Caco-2 (cell line): Measurements from ENCODE around the gene MRTO4. TPM values are rescaled to one million over a fixed set of nuclear protein-coding genes. Genes with fewer than 3 reads are reported as not detected.
A peak's percentile ranks its signal among the peaks of the same experiment; 100 is the strongest.

Experiments
- BruUV-seq: library from RNA; stranded (reverse); fragments of 400-500 nt; replicated peaks from 2 replicates; lab custom pipeline; 2021; lab: Mats Ljungman, UMichigan
- CTCF ChIA-PET: fragments of 300-600 bp; sonication (Branson Sonifier 250); formaldehyde crosslinking; loops from one replicate; lab custom pipeline; 2022; ENCODE audit warnings: antibody characterized with exemption; lab: Charles Lee
- POLR2A ChIA-PET: fragments of 300-600 bp; sonication (Branson Sonifier 250); formaldehyde crosslinking; loops from one replicate; lab custom pipeline; 2022; ENCODE audit warnings: antibody characterized with exemption; lab: Charles Lee
- DNase-seq, 2 experiments: peaks; one replicate each; pipeline versions ENCODE4 v3.0.0 to v3.0.0-alpha.2; 2020 to 2022
- H3K27me3 ChIP-seq: replicated peaks from 2 replicates; pipeline ENCODE4 v1.6.0; 2011; ENCODE audit warnings: low read length; ENCODE audit not compliant: control insufficient read depth, insufficient read depth
- H3K36me3 ChIP-seq: 2 replicates; pipeline ENCODE4 v1.5.1; 2011; ENCODE audit warnings: low read length; ENCODE audit not compliant: control insufficient read depth, insufficient read depth
- H3K4me1 ChIP-seq: fragments of 250-450 bp; sonication (Bioruptor Pico); 2 replicates; pipeline ENCODE4 v1.5.1; 2020; ENCODE audit warnings: mild to moderate bottlenecking
- H3K4me3 ChIP-seq: 2 replicates; pipeline ENCODE4 v1.5.1; 2011; ENCODE audit warnings: low read depth, mild to moderate bottlenecking, control low read depth, low read length
- H3K9me3 ChIP-seq: fragments of 250-450 bp; sonication (Bioruptor Pico); 2 replicates; pipeline ENCODE4 v1.5.1; 2020; ENCODE audit warnings: mild to moderate bottlenecking, moderate library complexity
- H3K27ac Mint-ChIP-seq: one replicate; pipeline ENCODE4 v1.8.0; 2022; ENCODE audit warnings: mixed read lengths; ENCODE audit not compliant: unreplicated experiment
- H3K27me3 Mint-ChIP-seq: one replicate; pipeline ENCODE4 v1.8.0; 2022; ENCODE audit warnings: mixed read lengths; ENCODE audit not compliant: insufficient read depth, unreplicated experiment
- H3K36me3 Mint-ChIP-seq: one replicate; pipeline ENCODE4 v1.8.0; 2022; ENCODE audit warnings: mild to moderate bottlenecking, mixed read lengths; ENCODE audit not compliant: insufficient read depth, unreplicated experiment
- H3K4me1 Mint-ChIP-seq: one replicate; pipeline ENCODE4 v1.8.0; 2022; ENCODE audit warnings: low read depth, mixed read lengths; ENCODE audit not compliant: unreplicated experiment
- H3K4me3 Mint-ChIP-seq: one replicate; pipeline ENCODE4 v1.8.0; 2022; ENCODE audit warnings: mild to moderate bottlenecking, moderate library complexity, mixed read lengths; ENCODE audit not compliant: unreplicated experiment
- H3K9me3 Mint-ChIP-seq: one replicate; pipeline ENCODE4 v1.8.0; 2022; ENCODE audit warnings: mixed read lengths; ENCODE audit not compliant: unreplicated experiment
- CTCF ChIP-seq, 2 experiments: fragments of 200-600 bp in 1 of 2; IDR thresholded peaks; 1 replicate in 1 of 2; 2 replicates in 1 of 2; pipeline versions ENCODE4 v1.5.1 to v1.8.0; 2011 to 2022; ENCODE audit warnings: antibody characterized with exemption in 1 of 2, control low read depth in 1 of 2, inconsistent platforms in 1 of 2, low read depth in 1 of 2, low read length in 1 of 2, mild to moderate bottlenecking in 1 of 2, moderate library complexity in 1 of 2; ENCODE audit not compliant: insufficient read depth in 1 of 2, severe bottlenecking in 1 of 2, unreplicated experiment in 1 of 2
- intact Hi-C: fragments of 100-400 bp; cut with micrococcal nuclease; formaldehyde crosslinking; loops from one replicate; pipeline ENCODE4 v1.10.0; 2022; ENCODE audit not compliant: unreplicated experiment
- total RNA-seq: library from RNA; stranded (reverse); gene quantifications from 2 replicates; pipeline ENCODE4 v1.2.3, GENCODE V29; 2022

Gene MRTO4
- total RNA-seq, 1 experiment from 2014 or later: 52.6 TPM

GRCh38 chr1:19209990-19210771 is 41.4 kb upstream of the MRTO4 start, which contains the start of gene UBR4:
UBR4 (minus strand) TSS chr1:19210266; CDS start chr1:19210248, 18 bp downstream.
- H3K4me3 ChIP-seq: peak within 1 kb of the TSS; percentile 95
- peak; percentile 95 for DNase-seq
- Mint-ChIP-seq H3K4me1 (peaks cover 20% of the 10 kb centered on the region), H3K4me3 (peak within 1 kb of the TSS; percentile 92), H3K36me3 (peaks cover 73% of the 10 kb centered on the region), H3K27me3 (no peaks in the 10 kb centered on the region), H3K27ac (peak within 1 kb of the TSS; percentile 90), H3K9me3 (no peaks in the 10 kb centered on the region)
- BruUV-seq: no TSS peak
- no peaks in the 10 kb centered on the region for H3K36me3 ChIP-seq
- H3K27me3 ChIP-seq: no peaks in the 10 kb centered on the region
- ChIA-PET POLR2A (interaction anchor here (1.2 kb wide), 1 partner anchor 14 kb away, joined by 7 read pairs; no protein-coding TSS in a partner anchor), CTCF (interaction anchor here (1.7 kb wide), 1 partner anchor 30 kb away, joined by 4 read pairs; no protein-coding TSS in a partner anchor)
- intact Hi-C loops: loop anchor here (5.0 kb wide), 1 partner anchor 33 kb away; no protein-coding TSS in a partner anchor
- no peak for TF ChIP-seq CTCF (IDR thresholded peaks at IDR 0.05; ENCODE audit: insufficient read depth in 1 of 2, low read depth in 1 of 2, low read length in 1 of 2, severe bottlenecking in 1 of 2, unreplicated experiment in 1 of 2)
- no peaks in the 10 kb centered on the region for H3K9me3 ChIP-seq
- peaks cover 28% of the 10 kb centered on the region for H3K4me1 ChIP-seq

GRCh38 chr1:19210772-19211549 is 40.6 kb upstream of the MRTO4 start:
- Histone ChIP-seq H3K36me3 (no peaks in the 10 kb centered on the region), H3K4me1 (peaks cover 23% of the 10 kb centered on the region), H3K27me3 (no peaks in the 10 kb centered on the region), H3K9me3 (no peaks in the 10 kb centered on the region), H3K4me3 (peak overlapping the region; percentile 95)
- no peaks in the 10 kb centered on the region for H3K9me3 Mint-ChIP-seq
- intact Hi-C loops: loop anchor here (5.0 kb wide), 1 partner anchor 34 kb away; no protein-coding TSS in a partner anchor
- H3K36me3 Mint-ChIP-seq: peaks cover 73% of the 10 kb centered on the region
- DNase-seq: no peak
- CTCF ChIA-PET: interaction anchor here (1.7 kb wide), 1 partner anchor 31 kb away, joined by 4 read pairs; no protein-coding TSS in a partner anchor
- TSS peak; percentile 58 for BruUV-seq
- H3K27me3 Mint-ChIP-seq: no peaks in the 10 kb centered on the region
- H3K4me3 Mint-ChIP-seq: peak overlapping the region; percentile 92
- H3K4me1 Mint-ChIP-seq: peaks cover 15% of the 10 kb centered on the region
- POLR2A ChIA-PET: interaction anchor here (1.2 kb wide), 1 partner anchor 15 kb away, joined by 7 read pairs; no protein-coding TSS in a partner anchor
- peak overlapping the region; percentile 90 for H3K27ac Mint-ChIP-seq
- no peak for TF ChIP-seq CTCF (IDR thresholded peaks at IDR 0.05; ENCODE audit: insufficient read depth in 1 of 2, low read depth in 1 of 2, low read length in 1 of 2, severe bottlenecking in 1 of 2, unreplicated experiment in 1 of 2)

GRCh38 chr1:19212167-19212566 is 39.4 kb upstream of the MRTO4 start:
- CTCF ChIA-PET: interaction anchor here (1.0 kb wide), 1 partner anchor 33 kb away, joined by 4 read pairs; no protein-coding TSS in a partner anchor
- H3K4me1 Mint-ChIP-seq: peaks cover 15% of the 10 kb centered on the region
- Histone ChIP-seq H3K36me3 (no peaks in the 10 kb centered on the region), H3K9me3 (no peaks in the 10 kb centered on the region), H3K27me3 (no peaks in the 10 kb centered on the region), H3K4me1 (peaks cover 10% of the 10 kb centered on the region), H3K4me3 (no peak overlapping the region)
- peak overlapping the region; percentile 92 for H3K4me3 Mint-ChIP-seq
- H3K36me3 Mint-ChIP-seq: peaks cover 73% of the 10 kb centered on the region
- BruUV-seq: no TSS peak
- POLR2A ChIA-PET: no interaction called here
- H3K27ac Mint-ChIP-seq: no peak overlapping the region
- intact Hi-C loops: loop anchor here (5.0 kb wide), 1 partner anchor 35 kb away; no protein-coding TSS in a partner anchor
- no peaks in the 10 kb centered on the region for H3K9me3 Mint-ChIP-seq
- H3K27me3 Mint-ChIP-seq: no peaks in the 10 kb centered on the region
- TF ChIP-seq CTCF (IDR thresholded peaks at IDR 0.05; ENCODE audit: insufficient read depth in 1 of 2, low read depth in 1 of 2, low read length in 1 of 2, severe bottlenecking in 1 of 2, unreplicated experiment in 1 of 2): no peak
- DNase-seq: no peak
